ENCODE results near the gene ETV6. TPM values are rescaled to one million over a fixed set of nuclear protein-coding genes. Genes with fewer than 3 reads are reported as not detected.

ETV6 gene
- total RNA-seq, 1 experiment from 2014 or later, result 12.4 TPM

- DNase-seq (ENCODE audit: low read depth), result peak; percentile 46
Observed at GRCh38 chr12:11771356-11771755, 121.9 kb downstream of the ETV6 start.

GRCh38 chr12:11771895-11772502 lies 122.5 kb downstream of the ETV6 start:
- DNase-seq (ENCODE audit: low read depth), result peak; percentile 26

GRCh38 chr12:11773889-11774677 lies 124.6 kb downstream of the ETV6 start:
- no peak for DNase-seq (ENCODE audit: low read depth)

GRCh38 chr12:11774821-11775220 lies 125.3 kb downstream of the ETV6 start:
- DNase-seq (ENCODE audit: low read depth), result no peak

GRCh38 chr12:11776316-11776715 lies 126.8 kb downstream of the ETV6 start:
- DNase-seq (ENCODE audit: low read depth), result no peak

- no peak for DNase-seq (ENCODE audit: low read depth)
Observed at GRCh38 chr12:11777451-11777850, 128.0 kb downstream of the ETV6 start.

- no peak for DNase-seq (ENCODE audit: low read depth)
Observed at GRCh38 chr12:11777962-11778361, 128.5 kb downstream of the ETV6 start.

GRCh38 chr12:11778713-11779685 lies 129.5 kb downstream of the ETV6 start:
- DNase-seq (ENCODE audit: low read depth), result peak; percentile 8

GRCh38 chr12:11780521-11781101 lies 131.1 kb downstream of the ETV6 start:
- DNase-seq (ENCODE audit: low read depth), result no peak

GRCh38 chr12:11782914-11783420 lies 133.5 kb downstream of the ETV6 start:
- no peak for DNase-seq (ENCODE audit: low read depth)

GRCh38 chr12:11785712-11786111 lies 136.2 kb downstream of the ETV6 start:
- DNase-seq (ENCODE audit: low read depth), result no peak

- no peak for DNase-seq (ENCODE audit: low read depth)
Observed at GRCh38 chr12:11786638-11787365, 137.3 kb downstream of the ETV6 start.

- DNase-seq (ENCODE audit: low read depth), result no peak
Observed at GRCh38 chr12:11787437-11787836, 138.0 kb downstream of the ETV6 start.

GRCh38 chr12:11787933-11788849 lies 138.7 kb downstream of the ETV6 start:
- DNase-seq (ENCODE audit: low read depth), result no peak

- no peak for DNase-seq (ENCODE audit: low read depth)
Observed at GRCh38 chr12:11793921-11794710, 144.6 kb downstream of the ETV6 start.

GRCh38 chr12:11794751-11795150 lies 145.3 kb downstream of the ETV6 start:
- DNase-seq (ENCODE audit: low read depth), result no peak

- no peak for DNase-seq (ENCODE audit: low read depth)
Observed at GRCh38 chr12:11795192-11795912, 145.9 kb downstream of the ETV6 start.

- peak; percentile 95 for DNase-seq (ENCODE audit: low read depth)
Observed at GRCh38 chr12:11795913-11796459, 146.5 kb downstream of the ETV6 start.
